ENCODE measurements around the gene SEMA4C. TPM values are rescaled to one million over a fixed set of nuclear protein-coding genes. Genes with fewer than 3 reads are reported as not detected.

The SEMA4C gene
- total and polyA plus RNA-seq, 2 of the 4 experiments (the other 2 are of a cell fraction), result 15.8 to 24.3 TPM

GRCh38 chr2:96826546-96827278, 43.2 kb downstream of the SEMA4C start:
- H4K5ac ChIP-seq (ENCODE audit: low read depth, low read length), result no peak overlapping the region
- H3K9me1 ChIP-seq (ENCODE audit: insufficient read depth, low read length), result peaks cover 12% of the 10 kb centered on the region; the same call in 1 of the 2 replicates
- no TSS peak for BruUV-seq (replicated peaks)
- H4K20me1 ChIP-seq (ENCODE audit: insufficient read depth, low read length), result peaks cover 20% of the 10 kb centered on the region; the same call in 1 of the 2 replicates
- H3K23ac ChIP-seq (ENCODE audit: low read depth, low read length), result no peak overlapping the region
- DNase-seq, result no peak
- ChIA-PET POLR2A (ENCODE audit: unreplicated experiment) (no interaction called here), CTCF (no interaction called here)
- H2BK15ac ChIP-seq (ENCODE audit: low read depth, low read length), result no peak overlapping the region
- H2AK9ac ChIP-seq (replicated peaks; ENCODE audit: low read depth, low read length, poor library complexity), result no peak overlapping the region
- in situ Hi-C loops (cut with MboI; ENCODE audit: low sequenced_read_pairs), result no loop called here
- no peak overlapping the region for H3K27ac ChIP-seq (ENCODE audit: insufficient read depth, low read length)
- H2AK5ac ChIP-seq (ENCODE audit: low read depth, low read length), result no peak overlapping the region
- no peak overlapping the region for H3K4me3 ChIP-seq (ENCODE audit: insufficient read depth, low read depth, low read length)
- H3K14ac ChIP-seq (replicated peaks; ENCODE audit: low read depth, low read length), result no peak overlapping the region
- H2AFZ ChIP-seq (replicated peaks; ENCODE audit: low read length, poor library complexity), result no peak overlapping the region
- intact Hi-C loops (cut with micrococcal nuclease), result no loop called here
- peaks cover 8% of the 10 kb centered on the region; the same call in 1 of the 2 replicates for H3K4me1 ChIP-seq (ENCODE audit: control insufficient read depth, insufficient read depth, low read length)
- dilution Hi-C loops (cut with HindIII; ENCODE audit: low sequenced_read_pairs, unreplicated experiment), result no loop called here
- H2BK20ac ChIP-seq (ENCODE audit: low read depth, low read length), result no peak overlapping the region
- H4K8ac ChIP-seq (ENCODE audit: low read depth in 2 of 2, low read length in 2 of 2), result no peak overlapping the region
- H3K18ac ChIP-seq (ENCODE audit: low read depth, low read length), result no peak overlapping the region
- no peak for TF ChIP-seq ELK1 (IDR thresholded peaks at IDR 0.05; ENCODE audit: borderline replicate concordance, low read depth, low read length)
- no peak for TF ChIP-seq MAFK (IDR thresholded peaks at IDR 0.05; ENCODE audit: low read depth, low read length)
- TF ChIP-seq MAZ (IDR thresholded peaks at IDR 0.05; ENCODE audit: borderline replicate concordance, low read depth, low read length), result no peak
- no peak for TF ChIP-seq RFX5 (IDR thresholded peaks at IDR 0.05; ENCODE audit: low read depth, low read length)
- no peak for TF ChIP-seq RCOR1 (IDR thresholded peaks at IDR 0.05; ENCODE audit: insufficient replicate concordance, low read length)
- peaks cover 11 to 29% of the 10 kb centered on the region in 2 experiments for H3K79me1 ChIP-seq (ENCODE audit: low read depth in 1 of 2, low read length in 2 of 2)
- no peaks in the 10 kb centered on the region for H3K27me3 ChIP-seq (ENCODE audit: control insufficient read depth, insufficient read depth, low read length)
- H2BK5ac ChIP-seq (ENCODE audit: low read depth, low read length, poor library complexity, severe bottlenecking), result no peak overlapping the region
- peaks cover 30% of the 10 kb centered on the region for H3K36me3 ChIP-seq (ENCODE audit: control insufficient read depth, insufficient read depth, low read length)
- H3K4me2 ChIP-seq (ENCODE audit: low read depth, low read length), result no peak overlapping the region
- H3K56ac ChIP-seq (ENCODE audit: extremely low read depth, insufficient read depth, low read length), result no peak overlapping the region
- ATAC-seq (ENCODE audit: low read depth), result no peak
- 79% methylated on average over 7 of the region's 22 CpGs; no CpG with 5 or more reads in 1 of the 2 experiments for WGBS, 2 experiments (ENCODE audit: extremely low coverage in 2 of 2, insufficient read length in 1 of 2)
- H3K4ac ChIP-seq (ENCODE audit: low read depth, low read length), result no peak overlapping the region
- H3K9me3 ChIP-seq (ENCODE audit: control insufficient read depth, insufficient read depth, low read length), result no peaks in the 10 kb centered on the region
- no peak overlapping the region for H4K91ac ChIP-seq (ENCODE audit: insufficient read depth, low read depth, low read length)
- H2BK120ac ChIP-seq (ENCODE audit: low read depth, low read length), result no peak overlapping the region
- no peak overlapping the region for H3K9ac ChIP-seq (ENCODE audit: low read depth, low read length)
